H9 (cell line): ENCODE results near the gene NEK11. TPM values are rescaled to one million over a fixed set of nuclear protein-coding genes. Genes with fewer than 3 reads are reported as not detected.

Experiments used
- DNase-seq: peaks from one replicate; pipeline ENCODE4 v3.0.0-alpha.2; 2017
- H2AFZ ChIP-seq: one replicate; pipeline ENCODE4 v1.6.1; 2013; ENCODE audit warnings: mild to moderate bottlenecking, low read length, control low read depth, moderate library complexity
- H2AK5ac ChIP-seq: 2 replicates; pipeline ENCODE4 v1.6.1; 2013; ENCODE audit warnings: low read length, control low read depth, mixed read lengths; ENCODE audit not compliant: insufficient read length
- H2BK120ac ChIP-seq: one replicate; pipeline ENCODE4 v1.6.1; 2013; ENCODE audit warnings: low read depth, mild to moderate bottlenecking, low read length, control low read depth, inconsistent platforms; ENCODE audit not compliant: poor library complexity, severe bottlenecking
- H2BK12ac ChIP-seq: 2 replicates; pipeline ENCODE4 v1.6.1; 2013; ENCODE audit warnings: low read length, control low read depth, mixed read lengths, low read depth; ENCODE audit not compliant: insufficient read length
- H2BK15ac ChIP-seq: 2 replicates; pipeline ENCODE4 v1.6.1; 2013; ENCODE audit warnings: low read depth, low read length, control low read depth
- H2BK20ac ChIP-seq: one replicate; pipeline ENCODE4 v1.6.1; 2013; ENCODE audit warnings: low read depth, mild to moderate bottlenecking, low read length, control low read depth, inconsistent platforms; ENCODE audit not compliant: poor library complexity, severe bottlenecking
- H2BK5ac ChIP-seq: 2 replicates; pipeline ENCODE4 v1.6.1; 2013; ENCODE audit warnings: low read length, control low read depth, mixed read lengths; ENCODE audit not compliant: insufficient read length
- H3K14ac ChIP-seq: 2 replicates; pipeline ENCODE4 v1.6.1; 2013; ENCODE audit warnings: low read length, control low read depth; ENCODE audit not compliant: insufficient read depth
- H3K18ac ChIP-seq: 2 replicates; pipeline ENCODE4 v1.6.1; 2013; ENCODE audit warnings: low read depth, mild to moderate bottlenecking, mixed read lengths, low read length, control low read depth; ENCODE audit not compliant: insufficient read length
- H3K23ac ChIP-seq: 2 replicates; pipeline ENCODE4 v1.6.1; 2013; ENCODE audit warnings: low read length, control low read depth, mixed read lengths, low read depth; ENCODE audit not compliant: insufficient read length
- H3K23me2 ChIP-seq: 2 replicates; pipeline ENCODE4 v1.6.1; 2013; ENCODE audit warnings: low read depth, mild to moderate bottlenecking, mixed read lengths, low read length, control low read depth; ENCODE audit not compliant: insufficient read length, poor library complexity, severe bottlenecking
- H3K27ac ChIP-seq: 2 replicates; pipeline ENCODE4 v1.5.1; 2013; ENCODE audit warnings: low read length, control low read depth, mixed read lengths, low read depth; ENCODE audit not compliant: insufficient read length
- H3K27me3 ChIP-seq: 2 replicates; pipeline ENCODE4 v1.6.1; 2013; ENCODE audit warnings: low read length, control low read depth, inconsistent platforms; ENCODE audit not compliant: insufficient read depth
- H3K4ac ChIP-seq: 2 replicates; pipeline ENCODE4 v1.6.1; 2013; ENCODE audit warnings: low read depth, mild to moderate bottlenecking, control low read depth, inconsistent platforms, low read length, moderate library complexity
- H3K4me1 ChIP-seq: 2 replicates; pipeline ENCODE4 v1.6.1; 2013; ENCODE audit warnings: low read length, control low read depth, inconsistent platforms; ENCODE audit not compliant: insufficient read depth
- H3K4me2 ChIP-seq: 2 replicates; pipeline ENCODE4 v1.6.1; 2013; ENCODE audit warnings: low read length, control low read depth, mixed read lengths; ENCODE audit not compliant: insufficient read length, insufficient read depth
- H3K56ac ChIP-seq: 2 replicates; pipeline ENCODE4 v1.6.1; 2013; ENCODE audit warnings: low read depth, mild to moderate bottlenecking, mixed read lengths, low read length, control low read depth; ENCODE audit not compliant: insufficient read length
- H3K79me1 ChIP-seq: 2 replicates; pipeline ENCODE4 v1.6.1; 2013; ENCODE audit warnings: low read depth, mild to moderate bottlenecking, moderate library complexity, low read length, control low read depth, inconsistent platforms; ENCODE audit not compliant: insufficient read depth, poor library complexity, severe bottlenecking
- H3K79me2 ChIP-seq: 2 replicates; pipeline ENCODE4 v1.6.1; 2013; ENCODE audit warnings: low read length, control low read depth, inconsistent platforms; ENCODE audit not compliant: insufficient read depth
- H3K9ac ChIP-seq: 2 replicates; pipeline ENCODE4 v1.6.1; 2013; ENCODE audit warnings: low read length, control low read depth, mixed read lengths; ENCODE audit not compliant: insufficient read length; ENCODE audit errors: extremely low read depth
- H3K9me3 ChIP-seq: one replicate; pipeline ENCODE4 v1.6.1; 2013; ENCODE audit warnings: low read depth, low read length, inconsistent platforms; ENCODE audit not compliant: control insufficient read depth
- H3T11ph ChIP-seq: one replicate; pipeline ENCODE4 v1.6.1; 2013; ENCODE audit warnings: mild to moderate bottlenecking, low read length, control low read depth, inconsistent platforms
- H4K20me1 ChIP-seq: one replicate; pipeline ENCODE4 v1.6.1; 2013; ENCODE audit not compliant: control insufficient read depth, insufficient read length, insufficient read depth
- H4K5ac ChIP-seq: 2 replicates; pipeline ENCODE4 v1.6.1; 2013; ENCODE audit warnings: low read depth, mild to moderate bottlenecking, mixed read lengths, low read length, control low read depth; ENCODE audit not compliant: insufficient read length
- H4K8ac ChIP-seq: replicated peaks from 2 replicates; pipeline ENCODE4 v1.6.1; 2013; ENCODE audit warnings: low read length, control low read depth, mixed read lengths, low read depth; ENCODE audit not compliant: insufficient read length
- H4K91ac ChIP-seq: 2 replicates; pipeline ENCODE4 v1.6.1; 2013; ENCODE audit warnings: low read depth, mild to moderate bottlenecking, moderate library complexity, mixed read lengths, low read length, control low read depth; ENCODE audit not compliant: insufficient read length
- H3K27ac Mint-ChIP-seq, 3 experiments: 2 replicates in 2 of 3; 3 replicates in 1 of 3; pipeline ENCODE4 v1.8.0; 2020 to 2021; ENCODE audit warnings: mixed read lengths in 3 of 3, mild to moderate bottlenecking in 1 of 3, moderate library complexity in 1 of 3
- H3K27me3 Mint-ChIP-seq: 2 replicates; pipeline ENCODE4 v1.8.0; 2021; ENCODE audit warnings: low read depth, mild to moderate bottlenecking, moderate library complexity, mixed read lengths
- H3K36me3 Mint-ChIP-seq, 3 experiments: 2 replicates in 2 of 3; 3 replicates in 1 of 3; pipeline ENCODE4 v1.8.0; 2020 to 2021; ENCODE audit warnings: low read depth in 3 of 3, mixed read lengths in 3 of 3; ENCODE audit not compliant: insufficient read depth in 1 of 3
- H3K4me1 Mint-ChIP-seq, 2 experiments: 2 replicates each; pipeline ENCODE4 v1.8.0; 2020; ENCODE audit warnings: mixed read lengths in 2 of 2
- H3K4me3 Mint-ChIP-seq, 2 experiments: 2 replicates in 1 of 2; 3 replicates in 1 of 2; pipeline ENCODE4 v1.8.0; 2020 to 2021; ENCODE audit warnings: mild to moderate bottlenecking in 2 of 2, mixed read lengths in 2 of 2, moderate library complexity in 1 of 2
- H3K9me3 Mint-ChIP-seq, 2 experiments: 2 replicates in 1 of 2; 3 replicates in 1 of 2; pipeline ENCODE4 v1.8.0; 2020; ENCODE audit warnings: mild to moderate bottlenecking in 2 of 2, mixed read lengths in 2 of 2, moderate library complexity in 1 of 2
- CTCF ChIP-seq: fragments of 200-600 bp; sonication (generic); conservative IDR thresholded peaks from 3 replicates; pipeline ENCODE4 v1.8.0; 2021; ENCODE audit warnings: antibody characterized with exemption, mild to moderate bottlenecking
- WGBS: extraction: QIAGEN DNeasy Blood & Tissue Kit; methylation state at CpG from one replicate; pipeline ENCODE4 v1.1.7; 2013; ENCODE audit warnings: missing lambda C conversion rate, low lambda C conversion rate, mixed read lengths; ENCODE audit not compliant: insufficient read length; ENCODE audit errors: extremely low coverage; 5-methylcytosine and 5-hydroxymethylcytosine counted together
- total RNA-seq: library from RNA; stranded (reverse); gene quantifications from 2 replicates; pipeline ENCODE4 v1.2.1, GENCODE V29; 2021

The NEK11 gene
- total RNA-seq, 1 experiment from 2014 or later, result 2.5 TPM

GRCh38 chr3:131007256-131007655 is 19.4 kb upstream of the NEK11 start:
- no peak overlapping the region for H2BK12ac ChIP-seq

More at GRCh38 chr3:131007256-131007655, 19.4 kb upstream of the NEK11 start:
- H4K91ac ChIP-seq, result no peak overlapping the region
- H2BK5ac ChIP-seq, result no peak overlapping the region
- no peak overlapping the region for H3K23ac ChIP-seq
- no peaks in the 10 kb centered on the region for H3K27me3 ChIP-seq
- no peak overlapping the region for H2AK5ac ChIP-seq
- no peaks in the 10 kb centered on the region for H3K4me1 Mint-ChIP-seq
- H3K4me3 Mint-ChIP-seq, result no peak overlapping the region
- no peak overlapping the region for H3K27ac Mint-ChIP-seq
- no peak overlapping the region for H2BK20ac ChIP-seq
- H3K56ac ChIP-seq, result no peak overlapping the region
- no peak overlapping the region for H3K14ac ChIP-seq
- H3K4me2 ChIP-seq, result no peak overlapping the region
- TF ChIP-seq CTCF, result no peak
- DNase-seq, result no peak
- no peaks in the 10 kb centered on the region for H3K23me2 ChIP-seq
- H4K5ac ChIP-seq, result no peak overlapping the region
- H3K27ac ChIP-seq, result no peak overlapping the region
- H3K4ac ChIP-seq, result no peak overlapping the region
- no CpG with 5 or more reads among the region's 2 CpGs for WGBS
- H3K9me3 ChIP-seq, result no peaks in the 10 kb centered on the region
- no peak overlapping the region for H3K9ac ChIP-seq
- H2BK120ac ChIP-seq, result no peak overlapping the region
- H4K8ac ChIP-seq, result no peak overlapping the region
- no peaks in the 10 kb centered on the region for H3K79me1 ChIP-seq
- no peaks in the 10 kb centered on the region for H3K4me1 ChIP-seq
- no peak overlapping the region for H2AFZ ChIP-seq
- peaks cover 3 to 22% (median 17%) of the 10 kb centered on the region in 3 experiments; a peak in 6 of 7 replicates for H3K36me3 Mint-ChIP-seq
- H4K20me1 ChIP-seq, result no peaks in the 10 kb centered on the region
- no peak overlapping the region for H3K18ac ChIP-seq
- H2BK15ac ChIP-seq, result no peak overlapping the region
- H3K79me2 ChIP-seq, result no peaks in the 10 kb centered on the region
- H3K27me3 Mint-ChIP-seq, result no peaks in the 10 kb centered on the region
- no peaks in the 10 kb centered on the region for H3K9me3 Mint-ChIP-seq
- H3T11ph ChIP-seq, result no peak overlapping the region
